Coronary artery (tissue), 2 donors: ENCODE data around the gene WDR41.
A peak's percentile ranks its signal among the peaks of the same experiment; 100 is the strongest.

ENCODE experiments used
- DNase-seq: peaks from one replicate; pipeline ENCODE4 v3.0.0-alpha.2; 2017; ENCODE audit warnings: low spot score
- H3K27ac ChIP-seq, 2 donors: fragments of 200-600 bp; sonication (generic); one replicate each; pipeline ENCODE4 v1.5.1; 2016 to 2019
- H3K4me3 ChIP-seq: fragments of 200-600 bp; sonication (generic); 2 replicates; pipeline ENCODE4 v1.5.1; 2016; ENCODE audit warnings: mild to moderate bottlenecking, moderate library complexity
- CTCF ChIP-seq: fragments of 200-600 bp; sonication (generic); IDR thresholded peaks from one replicate; pipeline ENCODE4 v1.5.1; 2019; ENCODE audit warnings: antibody characterized with exemption

Gene WDR41

DNA sequence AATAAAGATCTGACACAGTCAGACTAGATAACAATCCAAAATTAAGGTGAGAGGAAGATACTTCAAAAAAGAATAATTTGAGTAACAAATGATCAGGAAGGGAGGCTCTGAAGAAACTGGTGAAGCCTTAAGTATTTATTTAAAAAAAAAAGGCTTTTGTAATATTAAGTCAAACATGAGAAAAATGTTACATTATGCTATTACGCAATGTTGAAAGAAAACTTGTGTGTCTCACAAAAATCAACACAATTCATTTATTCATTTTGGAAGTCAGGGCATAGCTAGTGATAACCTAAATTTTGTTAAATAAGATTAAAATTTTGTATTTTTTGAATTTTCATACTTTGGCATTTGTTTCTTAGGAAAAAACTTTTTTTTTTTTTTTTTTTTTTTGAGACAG lies 28.2 kb downstream of the WDR41 start:
- TF ChIP-seq CTCF: no peak
- H3K27ac ChIP-seq: no peak overlapping the region
- no peak overlapping the region for H3K4me3 ChIP-seq
- no peak for DNase-seq

DNA sequence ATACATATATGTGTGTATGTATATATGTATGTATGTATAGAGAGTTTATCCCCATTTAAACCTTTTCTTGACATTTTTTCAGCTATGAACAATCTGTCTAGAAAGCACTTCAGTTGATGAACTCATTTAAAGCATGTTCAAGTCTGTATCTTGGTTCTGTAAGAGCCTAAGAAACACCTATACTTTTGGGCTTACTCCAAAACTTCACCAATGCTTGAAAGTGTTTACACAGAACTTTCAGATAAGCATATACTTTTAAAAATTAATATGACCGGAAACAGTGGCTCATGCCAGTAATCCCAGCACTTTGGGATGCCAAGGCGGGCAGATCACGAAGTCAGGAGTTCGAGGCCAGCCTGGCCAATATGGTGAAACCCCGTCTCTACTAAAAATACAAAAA lies 30.8 kb downstream of the WDR41 start:
- Histone ChIP-seq H3K4me3 (no peak overlapping the region), H3K27ac (no peak overlapping the region)
- DNase-seq: no peak
- TF ChIP-seq CTCF: no peak

- TF ChIP-seq CTCF: no peak
- Histone ChIP-seq H3K27ac (no peak overlapping the region), H3K4me3 (no peak overlapping the region)
- no peak for DNase-seq
Measured at GRCh38 chr5:77454123-77454522, 38.0 kb downstream of the WDR41 start.

GRCh38 chr5:77452351-77452750 lies 39.8 kb downstream of the WDR41 start:
- no peak for DNase-seq
- no peak overlapping the region for H3K4me3 ChIP-seq
- no peak for TF ChIP-seq CTCF
- no peak overlapping the region for H3K27ac ChIP-seq

GRCh38 chr5:77449981-77450380 lies 42.1 kb downstream of the WDR41 start:
- Histone ChIP-seq H3K4me3 (no peak overlapping the region), H3K27ac (no peak overlapping the region)
- TF ChIP-seq CTCF: no peak
- DNase-seq: no peak

DNA sequence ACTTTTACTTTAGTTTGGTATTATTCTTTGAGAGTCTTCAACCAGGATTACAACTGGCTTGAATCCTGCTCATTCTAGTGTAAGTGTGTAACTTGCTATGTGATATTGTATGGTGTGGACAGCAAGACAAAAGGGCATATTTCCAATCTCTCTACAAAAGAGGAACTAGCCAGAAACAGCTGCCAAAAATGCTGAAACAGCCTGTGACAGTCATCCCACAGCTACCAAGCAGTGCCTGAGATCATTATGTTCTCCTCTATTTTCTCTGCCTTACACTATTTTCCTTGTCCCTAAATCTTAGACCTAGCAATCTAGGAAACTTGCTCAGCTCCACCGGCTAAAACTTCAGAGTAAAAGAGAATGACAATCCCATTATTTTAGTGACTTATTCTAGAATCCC lies 42.8 kb downstream of the WDR41 start:
- no peak for DNase-seq
- Histone ChIP-seq H3K4me3 (no peak overlapping the region), H3K27ac (peak overlapping the region in 1 of 2 donors; percentile 36)
- TF ChIP-seq CTCF: no peak

GRCh38 chr5:77448831-77449230 lies 43.3 kb downstream of the WDR41 start:
- TF ChIP-seq CTCF: no peak
- DNase-seq: no peak
- Histone ChIP-seq H3K27ac (peak overlapping the region in 1 of 2 donors; percentile 3), H3K4me3 (no peak overlapping the region)
